Measurements from ENCODE around the gene ZNF101.
A peak's percentile ranks its signal among the peaks of the same experiment; 100 is the strongest.

Gene ZNF101

GRCh38 chr19:19633711-19634515, 34.7 kb upstream of the ZNF101 start:
- no peak for TF ChIP-seq CTCF (IDR thresholded peaks at IDR 0.05; ENCODE audit: extremely low read depth, missing control alignments)
- no peak for DNase-seq (ENCODE audit: low spot score)

- peak; percentile 56 for DNase-seq (ENCODE audit: low spot score)
- no peak for TF ChIP-seq CTCF (IDR thresholded peaks at IDR 0.05; ENCODE audit: extremely low read depth, missing control alignments)
These were observed 33.9 kb upstream of the ZNF101 start for GRCh38 chr19:19634516-19635312.

GRCh38 chr19:19635313-19635702, 33.3 kb upstream of the ZNF101 start:
- TF ChIP-seq CTCF (IDR thresholded peaks at IDR 0.05; ENCODE audit: extremely low read depth, missing control alignments) = no peak
- peak; percentile 38 for DNase-seq (ENCODE audit: low spot score)

- peak; percentile 36 for DNase-seq (ENCODE audit: low spot score)
- TF ChIP-seq CTCF (IDR thresholded peaks at IDR 0.05; ENCODE audit: extremely low read depth, missing control alignments) = no peak
These were observed 32.0 kb upstream of the ZNF101 start for GRCh38 chr19:19636573-19637185.

GRCh38 chr19:19637186-19637522, 31.5 kb upstream of the ZNF101 start:
- TF ChIP-seq CTCF (IDR thresholded peaks at IDR 0.05; ENCODE audit: extremely low read depth, missing control alignments) = no peak
- DNase-seq (ENCODE audit: low spot score) = no peak

- no peak for TF ChIP-seq CTCF (IDR thresholded peaks at IDR 0.05; ENCODE audit: extremely low read depth, missing control alignments)
- no peak for DNase-seq (ENCODE audit: low spot score)
These were observed 31.0 kb upstream of the ZNF101 start for GRCh38 chr19:19637523-19638251.

All from GM20000 (cell line).